GM10248 (cell line): ENCODE data around the gene RSPH9.
A peak's percentile ranks its signal among the peaks of the same experiment; 100 is the strongest.

Experiments used
- CTCF ChIA-PET: fragments of 300-600 bp; sonication (Branson Sonifier 250); formaldehyde crosslinking; extraction: SDS; loops from one replicate; lab custom pipeline; 2021; ENCODE audit warnings: antibody characterized with exemption; lab: Yijun Ruan, JAX
- POLR2A ChIA-PET: fragments of 350-650 bp; sonication (Branson Sonifier 250); formaldehyde crosslinking; extraction: SDS; loops from one replicate; lab custom pipeline; 2020; ENCODE audit warnings: antibody characterized with exemption; lab: Yijun Ruan, JAX
- DNase-seq: peaks from one replicate; pipeline ENCODE4 v3.0.0; 2012; ENCODE audit errors: extremely low spot score
- TF ChIP-seq, protein P1 (sequence below): IDR thresholded peaks from 2 replicates; pipeline ENCODE4 v1.5.1; 2012; ENCODE audit warnings: mild to moderate bottlenecking, low read depth; ENCODE audit errors: extremely low read depth, missing control alignments, control extremely low read depth

The RSPH9 gene

DNA sequence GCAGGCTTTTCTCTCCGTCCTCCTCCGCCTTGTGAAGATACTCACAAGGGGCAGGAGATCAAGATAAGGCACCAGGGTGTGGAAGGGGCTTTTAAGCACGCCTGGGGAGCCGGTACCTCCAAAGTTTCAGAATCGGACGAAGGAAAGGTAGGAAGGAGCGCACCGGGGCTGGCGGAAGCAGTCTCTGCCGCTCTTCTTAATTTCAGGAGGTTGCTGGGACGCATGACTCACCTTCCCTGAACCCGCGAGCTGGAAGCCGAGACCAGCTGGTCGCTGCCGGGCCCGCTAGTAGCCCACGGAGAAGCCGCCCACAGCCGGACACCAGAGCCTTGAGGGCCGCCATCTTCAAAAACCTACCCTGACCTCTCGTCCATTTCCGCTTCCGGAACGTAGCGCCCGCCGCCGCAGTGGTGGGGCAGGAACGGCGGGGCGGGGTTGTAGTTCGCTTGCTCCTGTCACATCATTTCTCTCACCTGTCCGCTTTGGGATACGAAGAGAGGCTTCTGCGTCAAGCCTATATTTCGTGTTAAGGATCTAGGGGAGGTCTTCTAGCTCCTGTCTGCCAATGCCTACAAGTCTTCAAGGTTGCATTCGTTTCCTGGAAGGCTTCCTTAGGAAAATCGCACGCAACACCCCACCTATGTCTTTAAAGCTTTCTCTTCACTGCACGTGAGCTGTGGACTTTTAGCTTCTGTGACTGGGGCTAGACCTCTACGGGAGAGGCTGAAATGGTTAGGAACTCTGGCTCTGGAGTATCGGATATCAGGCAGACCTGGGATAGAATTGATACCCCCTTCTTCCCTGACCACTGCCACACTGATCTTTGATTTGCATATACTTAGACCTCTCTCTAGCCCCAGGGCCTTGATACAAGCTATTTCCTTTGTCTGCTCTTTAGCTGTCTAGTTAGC, 42.9 kb downstream of the RSPH9 start, which contains the start of gene MRPS18A:
Gene MRPS18A (minus strand): TSS at position 355 of the 911 bp plus-strand sequence. CDS start 12 bp downstream, at position 343.
- ChIA-PET POLR2A (no interaction called here), CTCF (interaction anchor here (0.7 to 14.3 kb wide), 11 partner anchors 9 to 550 kb away, joined by 3 to 152 read pairs (median 6); no protein-coding TSS in a partner anchor)

DNA sequence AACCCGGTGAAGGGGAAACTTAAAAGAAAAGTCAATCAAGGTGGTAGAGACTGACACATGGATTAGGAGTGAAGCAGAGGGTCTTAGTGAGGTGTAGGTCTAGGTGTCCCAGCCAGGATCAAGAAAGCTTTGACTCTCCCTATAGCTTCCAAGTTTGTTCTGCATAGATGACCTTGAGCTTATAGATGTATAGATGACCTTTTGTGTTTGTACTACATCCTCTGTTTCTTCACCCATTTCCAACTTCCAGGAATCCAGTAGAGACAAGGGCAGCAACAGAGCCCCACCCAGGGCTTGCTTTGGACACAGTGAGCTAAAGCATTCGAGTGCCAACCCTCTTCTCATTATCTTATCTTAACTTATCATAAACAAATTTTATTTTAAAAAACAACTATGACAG, 44.6 kb downstream of the RSPH9 start:
- POLR2A ChIA-PET: no interaction called here

More for the DNA sequence above, 42.9 kb downstream of the RSPH9 start, which contains the start of gene MRPS18A:
- DNase-seq: peak; percentile 90
- TF ChIP-seq, protein P1, sequence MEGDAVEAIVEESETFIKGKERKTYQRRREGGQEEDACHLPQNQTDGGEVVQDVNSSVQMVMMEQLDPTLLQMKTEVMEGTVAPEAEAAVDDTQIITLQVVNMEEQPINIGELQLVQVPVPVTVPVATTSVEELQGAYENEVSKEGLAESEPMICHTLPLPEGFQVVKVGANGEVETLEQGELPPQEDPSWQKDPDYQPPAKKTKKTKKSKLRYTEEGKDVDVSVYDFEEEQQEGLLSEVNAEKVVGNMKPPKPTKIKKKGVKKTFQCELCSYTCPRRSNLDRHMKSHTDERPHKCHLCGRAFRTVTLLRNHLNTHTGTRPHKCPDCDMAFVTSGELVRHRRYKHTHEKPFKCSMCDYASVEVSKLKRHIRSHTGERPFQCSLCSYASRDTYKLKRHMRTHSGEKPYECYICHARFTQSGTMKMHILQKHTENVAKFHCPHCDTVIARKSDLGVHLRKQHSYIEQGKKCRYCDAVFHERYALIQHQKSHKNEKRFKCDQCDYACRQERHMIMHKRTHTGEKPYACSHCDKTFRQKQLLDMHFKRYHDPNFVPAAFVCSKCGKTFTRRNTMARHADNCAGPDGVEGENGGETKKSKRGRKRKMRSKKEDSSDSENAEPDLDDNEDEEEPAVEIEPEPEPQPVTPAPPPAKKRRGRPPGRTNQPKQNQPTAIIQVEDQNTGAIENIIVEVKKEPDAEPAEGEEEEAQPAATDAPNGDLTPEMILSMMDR: no peak

DNA sequence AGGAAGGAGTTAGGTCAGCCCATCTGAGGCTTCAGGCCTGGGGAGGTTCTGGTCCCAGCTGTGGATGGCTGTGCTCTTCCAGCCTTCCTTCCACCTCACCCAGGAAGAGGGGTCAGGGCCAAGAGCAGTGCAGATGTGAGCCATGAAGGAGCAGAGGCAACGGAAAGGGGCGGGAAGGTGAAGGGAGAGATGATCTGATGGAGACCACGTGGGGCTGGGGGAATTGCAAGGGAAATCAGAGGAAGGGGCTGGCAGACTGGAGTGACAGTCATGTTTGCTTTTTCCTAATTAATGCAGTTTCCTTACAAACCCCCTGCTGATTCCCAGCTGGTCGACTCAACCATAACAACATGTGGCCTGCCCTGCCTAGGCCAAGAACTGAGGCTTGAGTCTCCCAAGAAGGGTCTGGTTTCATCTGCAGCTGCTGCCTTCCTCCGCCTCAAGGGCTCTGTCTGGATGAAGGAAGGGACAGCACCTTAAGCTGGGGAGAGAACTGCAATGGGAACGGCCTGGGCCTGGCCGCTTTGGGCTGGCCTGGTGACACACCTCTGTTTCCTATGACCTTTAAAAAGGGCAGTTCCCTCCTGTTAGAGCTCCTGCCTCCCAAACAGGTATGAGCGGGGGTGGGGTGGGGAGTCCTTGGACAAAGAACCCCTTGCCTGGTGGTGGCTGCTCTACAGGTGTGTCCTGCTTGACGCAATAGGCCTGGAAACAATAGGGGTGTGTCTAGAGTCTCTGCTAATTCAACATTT, 50.6 kb downstream of the RSPH9 start:
- POLR2A ChIA-PET: no interaction called here
- CTCF ChIA-PET: interaction anchor here (1.2 to 14.3 kb wide), 6 partner anchors 8 to 384 kb away, joined by 3 to 152 read pairs (median 6); no protein-coding TSS in a partner anchor
- no peak for DNase-seq
- TF ChIP-seq, protein P1: no peak

More for the DNA sequence above, 44.6 kb downstream of the RSPH9 start:
- TF ChIP-seq, protein P1: no peak
- CTCF ChIA-PET: interaction anchor here (0.9 to 14.3 kb wide), 10 partner anchors 9 to 548 kb away, joined by 3 to 152 read pairs (median 6); no protein-coding TSS in a partner anchor
- no peak for DNase-seq

DNA sequence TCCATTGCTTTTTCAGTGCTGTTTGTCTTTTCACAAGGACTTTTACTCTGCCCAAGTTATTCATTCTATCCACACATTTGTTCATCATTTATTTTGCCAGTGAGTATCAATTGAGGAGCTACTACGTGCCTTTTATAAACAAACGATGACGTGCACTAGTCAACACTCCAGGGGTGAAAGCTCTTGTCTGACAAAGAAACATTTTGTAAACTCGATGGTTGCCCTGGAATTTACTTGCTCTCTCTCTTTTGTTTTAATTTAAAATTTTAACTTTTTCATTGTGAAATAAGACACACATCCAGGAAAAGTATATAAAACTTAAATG, 51.1 kb downstream of the RSPH9 start:
- CTCF ChIA-PET: interaction anchor here (1.2 to 2.5 kb wide), 6 partner anchors 10 to 383 kb away, joined by 3 to 11 read pairs (median 6); no protein-coding TSS in a partner anchor
- TF ChIP-seq, protein P1: no peak
- POLR2A ChIA-PET: no interaction called here
- no peak for DNase-seq

DNA sequence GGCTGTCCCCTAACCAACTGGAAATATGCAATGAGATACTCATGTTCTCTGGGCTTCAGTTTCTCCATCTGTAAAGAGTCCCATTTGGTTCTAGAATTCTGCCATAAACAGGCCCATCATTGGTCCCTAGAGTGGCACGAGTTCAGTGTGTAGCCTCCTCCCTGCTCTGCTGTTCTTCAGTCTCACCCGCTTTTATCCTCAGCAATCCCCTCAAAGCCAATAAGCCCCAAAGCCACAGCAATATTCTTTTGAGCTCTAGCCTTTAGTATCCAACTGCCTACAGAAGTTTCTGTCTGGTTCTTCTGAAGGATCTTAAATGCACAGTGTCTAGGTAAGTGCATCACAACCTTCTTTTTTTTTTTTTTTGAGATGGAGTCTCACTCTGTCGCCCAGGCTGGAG, 52.6 kb downstream of the RSPH9 start:
- CTCF ChIA-PET: interaction anchor here (1.3 to 2.4 kb wide), 3 partner anchors 8 to 30 kb away, joined by 3 to 11 read pairs (median 9); no protein-coding TSS in a partner anchor
- no peak for DNase-seq
- TF ChIP-seq, protein P1: no peak
- POLR2A ChIA-PET: no interaction called here
